Kidney epithelial cell (primary cell): ENCODE data around the gene RHBDF2. TPM values are rescaled to one million over a fixed set of nuclear protein-coding genes. Genes with fewer than 3 reads are reported as not detected.

Experiments
- DNase-seq: peaks from one replicate; pipeline ENCODE4 v3.0.0-alpha.2; 2010; ENCODE audit warnings: low read depth
- H3K27me3 ChIP-seq: 2 replicates; pipeline ENCODE4 v1.6.0; 2011; ENCODE audit warnings: low read length; ENCODE audit not compliant: control insufficient read depth, insufficient read depth
- H3K36me3 ChIP-seq: 2 replicates; pipeline ENCODE4 v1.5.1; 2011; ENCODE audit warnings: low read length; ENCODE audit not compliant: control insufficient read depth, insufficient read depth
- H3K4me3 ChIP-seq: 2 replicates; pipeline ENCODE4 v1.5.1; 2011; ENCODE audit warnings: low read depth, mild to moderate bottlenecking, control low read depth, low read length
- total RNA-seq: library from RNA; depleted of rRNA; stranded (reverse); fragments of >200 nt; gene quantifications from 2 replicates; pipeline ENCODE4 v1.2.3, GENCODE V29; 2015
- TF ChIP-seq, protein P1 (sequence below): IDR thresholded peaks from 2 replicates; pipeline ENCODE4 v1.5.1; 2011; ENCODE audit warnings: mild to moderate bottlenecking, moderate library complexity, low read length, control low read depth, inconsistent platforms; ENCODE audit not compliant: insufficient read depth, poor library complexity, severe bottlenecking

Gene RHBDF2
- total RNA-seq, 1 donor from 2014 or later: 101 TPM

GRCh38 chr17:76467366-76467765, 33.9 kb downstream of the RHBDF2 start, which contains the start of gene AANAT:
Gene AANAT, plus strand, starts transcription at chr17:76467603. Its CDS starts 1,144 bp downstream, at chr17:76468747.
- H3K4me3 ChIP-seq: no peak within 1 kb of the TSS
- TF ChIP-seq, protein P1, sequence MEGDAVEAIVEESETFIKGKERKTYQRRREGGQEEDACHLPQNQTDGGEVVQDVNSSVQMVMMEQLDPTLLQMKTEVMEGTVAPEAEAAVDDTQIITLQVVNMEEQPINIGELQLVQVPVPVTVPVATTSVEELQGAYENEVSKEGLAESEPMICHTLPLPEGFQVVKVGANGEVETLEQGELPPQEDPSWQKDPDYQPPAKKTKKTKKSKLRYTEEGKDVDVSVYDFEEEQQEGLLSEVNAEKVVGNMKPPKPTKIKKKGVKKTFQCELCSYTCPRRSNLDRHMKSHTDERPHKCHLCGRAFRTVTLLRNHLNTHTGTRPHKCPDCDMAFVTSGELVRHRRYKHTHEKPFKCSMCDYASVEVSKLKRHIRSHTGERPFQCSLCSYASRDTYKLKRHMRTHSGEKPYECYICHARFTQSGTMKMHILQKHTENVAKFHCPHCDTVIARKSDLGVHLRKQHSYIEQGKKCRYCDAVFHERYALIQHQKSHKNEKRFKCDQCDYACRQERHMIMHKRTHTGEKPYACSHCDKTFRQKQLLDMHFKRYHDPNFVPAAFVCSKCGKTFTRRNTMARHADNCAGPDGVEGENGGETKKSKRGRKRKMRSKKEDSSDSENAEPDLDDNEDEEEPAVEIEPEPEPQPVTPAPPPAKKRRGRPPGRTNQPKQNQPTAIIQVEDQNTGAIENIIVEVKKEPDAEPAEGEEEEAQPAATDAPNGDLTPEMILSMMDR: no peak
- no peaks in the 10 kb centered on the region for H3K27me3 ChIP-seq
- no peak for DNase-seq
- H3K36me3 ChIP-seq: no peaks in the 10 kb centered on the region

GRCh38 chr17:76466775-76467130, 34.5 kb downstream of the RHBDF2 start:
- Histone ChIP-seq H3K36me3 (no peaks in the 10 kb centered on the region), H3K4me3 (no peak overlapping the region), H3K27me3 (no peaks in the 10 kb centered on the region)
- DNase-seq: no peak
- TF ChIP-seq, protein P1: no peak

DNA sequence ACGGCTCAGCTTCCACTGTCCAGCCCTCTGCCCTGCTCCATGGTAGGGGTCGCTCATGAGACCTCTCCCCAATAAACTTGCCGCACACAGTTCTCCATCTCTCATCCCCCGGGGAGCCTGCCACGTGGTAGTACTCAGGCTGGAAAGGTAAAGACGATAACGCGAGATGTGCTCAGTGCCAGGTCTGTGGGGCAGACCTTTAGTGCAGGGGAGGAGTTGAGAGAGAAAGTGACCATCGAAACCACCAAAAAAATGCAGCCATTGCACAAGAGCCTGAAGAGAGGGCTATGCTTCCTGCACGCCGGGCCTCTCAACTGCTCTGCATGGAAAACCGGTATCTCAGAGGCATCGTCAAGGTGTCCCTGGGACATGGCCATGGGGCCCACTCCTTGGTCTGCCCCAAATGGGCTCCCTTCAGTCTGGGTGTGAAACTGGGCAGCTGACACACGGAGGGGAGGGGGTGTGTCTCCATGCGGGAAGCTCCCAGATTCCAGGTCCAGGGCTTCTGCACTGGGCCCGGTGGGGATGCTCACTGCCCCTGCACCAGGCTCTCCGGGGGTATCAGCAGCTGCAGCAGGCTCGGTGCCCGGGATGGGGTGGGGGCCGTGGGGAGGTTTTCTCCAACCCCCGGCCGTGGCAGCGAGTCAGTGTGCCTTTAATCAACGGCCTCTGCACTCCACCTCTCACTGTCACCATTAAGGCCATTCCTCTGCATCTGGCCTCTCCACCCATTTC, 38.5 kb downstream of the RHBDF2 start:
- no peak overlapping the region for H3K4me3 ChIP-seq
- no peaks in the 10 kb centered on the region for H3K36me3 ChIP-seq
- TF ChIP-seq, protein P1: no peak
- no peaks in the 10 kb centered on the region for H3K27me3 ChIP-seq
- DNase-seq: no peak

DNA sequence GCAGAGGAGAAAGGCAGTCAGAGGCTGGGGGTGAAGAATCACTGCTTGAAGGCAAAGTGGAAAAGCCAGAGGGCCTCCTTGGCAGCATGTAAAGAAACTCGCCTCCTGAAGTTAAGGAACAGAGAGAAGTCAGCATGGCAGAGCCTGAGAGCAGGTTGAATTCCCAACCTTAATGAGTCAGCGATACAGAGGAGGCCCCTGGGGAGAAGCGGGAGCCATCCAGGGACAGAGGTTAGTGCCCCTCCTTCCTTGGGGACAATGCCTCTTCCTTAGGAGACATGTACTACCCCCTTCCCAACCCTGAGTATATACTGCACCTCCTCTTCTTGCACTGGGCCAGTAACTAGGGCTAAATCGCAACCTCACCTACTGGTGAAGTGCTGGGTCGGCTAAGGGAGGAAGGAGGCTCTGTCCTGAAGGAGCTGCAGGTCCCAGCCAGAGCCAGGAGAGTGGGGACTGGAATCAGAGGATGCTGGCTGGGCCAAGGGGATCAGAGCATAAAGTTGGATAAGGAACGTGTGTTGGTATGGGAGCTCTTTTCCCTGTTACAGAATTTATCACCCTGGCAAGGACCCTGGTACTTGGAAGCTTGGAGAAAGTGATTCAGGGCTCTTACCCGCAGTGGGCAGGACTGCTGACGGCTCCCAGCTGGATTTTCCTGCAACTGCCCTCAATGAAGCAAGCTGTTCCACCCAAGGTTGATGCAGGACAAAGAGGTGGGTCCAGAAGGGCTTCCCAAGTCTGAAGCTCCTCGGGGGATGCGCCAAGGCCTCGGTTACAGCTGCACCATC, 39.3 kb downstream of the RHBDF2 start:
- DNase-seq: no peak
- Histone ChIP-seq H3K36me3 (no peaks in the 10 kb centered on the region), H3K27me3 (no peaks in the 10 kb centered on the region), H3K4me3 (no peak overlapping the region)
- TF ChIP-seq, protein P1: no peak

- no peaks in the 10 kb centered on the region for H3K27me3 ChIP-seq
Measured at GRCh38 chr17:76459674-76460073, 41.5 kb downstream of the RHBDF2 start.

More at GRCh38 chr17:76459674-76460073, 41.5 kb downstream of the RHBDF2 start:
- no peak for DNase-seq
- Histone ChIP-seq H3K36me3 (no peaks in the 10 kb centered on the region), H3K4me3 (no peak overlapping the region)
- TF ChIP-seq, protein P1: no peak
